Measurements from ENCODE around the gene GCHFR.

GRCh38 chr15:40744815-40745152 lies 19.1 kb upstream of the GCHFR start:
- no peak for TF ChIP-seq EZH2 (IDR thresholded peaks at IDR 0.05)
- no peak for TF ChIP-seq POLR2AphosphoS5 (IDR thresholded peaks at IDR 0.05; ENCODE audit: borderline replicate concordance, low read depth, low read length)
- TF ChIP-seq FOXP2 (optimal IDR thresholded peaks at IDR 0.05; ENCODE audit: control extremely low read depth, extremely low read length, insufficient read depth), result no peak

Data from SK-N-MC (cell line).